Colon (tissue), 2 donors: ENCODE measurements around the gene FUNDC2.
A peak's percentile ranks its signal among the peaks of the same experiment; 100 is the strongest.
"Not testable (repeated sequence)": the region's sequence is repeated elsewhere in the genome, so short reads cannot be mapped to it uniquely, and the experiment has no call there.

ENCODE experiments used
- FAIRE-seq: peaks from 2 replicates; lab custom pipeline; 2012; peaks lifted over from hg19 to GRCh38; lab: Jason Lieb, UNC
- donor health status: control.
- donor health status: control.

Gene FUNDC2, protein sequence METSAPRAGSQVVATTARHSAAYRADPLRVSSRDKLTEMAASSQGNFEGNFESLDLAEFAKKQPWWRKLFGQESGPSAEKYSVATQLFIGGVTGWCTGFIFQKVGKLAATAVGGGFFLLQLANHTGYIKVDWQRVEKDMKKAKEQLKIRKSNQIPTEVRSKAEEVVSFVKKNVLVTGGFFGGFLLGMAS

DNA sequence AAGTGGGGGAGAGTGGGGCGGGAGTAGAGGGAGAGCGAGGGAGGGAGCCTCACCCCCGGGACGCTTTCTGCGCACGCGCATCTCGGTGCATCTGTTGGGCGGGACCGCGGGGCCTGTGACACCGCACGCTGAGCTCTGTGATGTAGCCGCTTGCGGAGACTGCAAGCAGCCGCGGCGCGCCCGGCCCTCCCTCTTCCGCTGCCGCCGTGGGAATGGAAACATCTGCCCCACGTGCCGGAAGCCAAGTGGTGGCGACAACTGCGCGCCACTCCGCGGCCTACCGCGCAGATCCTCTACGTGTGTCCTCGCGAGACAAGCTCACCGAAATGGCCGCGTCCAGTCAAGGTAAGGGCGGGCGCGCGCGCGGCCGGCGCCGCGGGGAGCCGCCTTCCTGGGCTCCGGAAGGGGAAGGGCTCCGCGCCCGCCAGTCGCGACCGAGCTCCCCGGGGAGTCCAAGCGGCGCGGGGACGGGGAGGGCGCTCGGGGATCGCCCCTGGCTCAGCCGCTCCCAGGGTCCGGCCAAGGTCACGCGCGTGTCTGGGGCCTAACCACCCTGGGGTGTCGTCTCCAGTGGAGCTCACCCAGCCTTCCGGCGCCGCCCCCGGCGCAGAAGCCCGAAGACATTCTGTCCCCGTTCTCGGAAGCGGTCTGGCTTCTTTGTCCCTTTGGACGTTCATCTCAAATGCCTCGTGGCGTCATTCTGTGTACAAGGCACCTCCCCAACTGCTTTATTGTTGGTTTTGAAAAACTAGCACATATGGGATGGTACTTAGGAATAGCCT lies at the start of gene FUNDC2:
FUNDC2 (plus strand) TSS at position 118 of the 782 bp plus-strand sequence; CDS start at position 213, 95 bp downstream.
- peak; percentile 38 for FAIRE-seq

DNA sequence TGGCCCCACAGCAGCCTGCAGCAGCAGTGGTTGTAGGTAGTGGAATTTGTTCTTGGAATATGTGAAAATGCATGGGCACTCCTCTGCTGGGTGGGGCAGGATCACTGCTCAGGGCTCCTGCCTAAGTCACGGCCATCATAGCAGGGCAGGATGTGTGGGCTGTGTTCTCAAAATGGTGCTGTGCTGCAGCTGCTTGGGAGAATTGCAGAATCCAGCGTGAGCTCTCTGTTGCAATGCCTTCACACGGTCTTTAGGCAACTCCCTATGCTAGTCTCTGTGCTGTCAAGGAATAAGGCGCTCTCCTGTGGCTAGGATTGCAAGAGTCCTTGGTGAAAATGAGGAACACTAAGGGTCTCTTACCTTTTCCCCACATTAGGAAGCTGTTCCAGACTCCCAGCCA lies 47.0 kb upstream of the FUNDC2 start:
- FAIRE-seq = no peak

DNA sequence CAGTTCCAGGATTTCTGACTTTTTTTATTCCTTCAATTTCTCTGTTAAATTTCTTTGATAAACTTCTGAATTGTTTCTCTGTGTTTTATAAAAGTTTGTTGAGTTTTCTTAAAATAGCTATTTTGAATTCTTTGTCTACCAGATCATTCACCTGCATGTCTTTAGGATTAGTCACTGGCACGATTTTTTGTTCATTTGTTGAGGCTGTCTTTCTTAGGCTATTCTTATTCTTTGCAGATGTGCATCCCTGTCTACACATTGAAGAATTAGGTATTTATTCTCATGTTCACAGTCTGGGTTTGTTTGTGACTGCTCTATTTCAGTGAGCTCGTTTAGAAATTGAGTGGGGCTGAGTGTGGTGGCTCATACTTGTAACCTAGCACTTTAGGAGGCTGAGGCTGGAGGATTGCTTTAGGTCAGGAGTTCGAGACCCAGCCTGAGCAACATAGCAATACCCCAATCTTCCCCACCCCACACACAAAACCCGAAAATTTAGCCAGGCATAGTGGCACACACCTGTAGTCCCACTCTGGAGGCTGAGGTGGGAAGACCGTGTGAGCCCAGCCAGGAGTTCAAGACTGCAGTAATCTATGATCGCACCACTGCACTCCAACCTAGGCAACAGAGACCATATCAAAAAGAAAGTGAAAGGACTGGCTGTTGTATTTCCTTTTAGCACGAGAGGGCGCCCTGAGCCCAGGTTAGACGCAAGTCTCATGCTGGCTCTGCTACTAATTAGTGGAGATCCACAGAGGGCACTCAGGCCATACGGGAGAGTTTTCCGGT lies 46.1 kb upstream of the FUNDC2 start:
- no peak for FAIRE-seq

DNA sequence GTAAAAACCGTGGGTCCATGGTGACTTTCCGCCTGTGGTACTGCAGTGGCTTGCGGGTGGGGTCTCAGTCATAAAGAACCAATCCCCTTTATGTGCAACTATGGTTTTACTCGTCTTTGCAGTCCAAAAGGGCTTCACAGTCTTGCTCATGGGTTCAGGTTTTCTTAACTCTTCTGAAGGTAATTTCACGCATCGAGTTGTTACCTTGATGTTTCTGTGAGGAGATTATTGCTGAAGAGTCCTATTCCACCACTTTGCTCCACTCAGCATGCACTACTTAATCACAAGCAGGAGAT lies 45.6 kb upstream of the FUNDC2 start:
- no peak for FAIRE-seq

DNA sequence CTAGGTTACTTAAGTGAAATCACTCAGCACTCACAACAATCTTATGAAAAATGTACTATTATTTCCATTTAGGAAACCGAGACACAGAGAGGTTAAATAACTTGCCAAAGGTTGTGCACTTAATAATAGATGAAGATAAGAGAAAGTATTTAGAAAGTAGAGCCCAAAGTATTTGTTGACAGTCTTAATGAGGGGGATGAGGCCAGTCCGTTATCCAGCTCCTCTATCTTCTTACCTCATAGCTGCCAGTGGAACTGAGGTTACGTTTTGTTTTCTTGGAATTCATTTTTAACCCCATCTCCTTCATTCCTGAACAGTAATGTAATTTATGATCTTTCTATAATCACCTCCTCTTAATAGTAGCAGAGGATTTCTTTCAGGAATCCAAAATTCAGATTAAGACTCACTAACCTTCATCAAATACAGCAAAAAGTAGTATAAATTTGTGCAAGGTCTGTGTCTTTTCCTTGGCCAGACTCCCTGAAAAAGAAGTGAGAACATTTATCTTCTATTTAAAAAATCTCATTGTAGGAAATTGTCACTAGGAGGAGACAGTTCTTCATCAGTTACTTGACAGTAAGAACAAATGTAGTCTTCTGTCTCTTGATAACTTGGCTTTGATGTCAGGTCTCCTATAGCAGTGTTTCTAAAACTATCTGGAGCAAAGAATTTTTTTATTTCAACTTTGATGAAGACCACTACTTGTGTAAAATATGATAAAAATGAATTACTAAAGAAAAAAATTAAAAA lies 39.6 kb upstream of the FUNDC2 start:
- no peak for FAIRE-seq

DNA sequence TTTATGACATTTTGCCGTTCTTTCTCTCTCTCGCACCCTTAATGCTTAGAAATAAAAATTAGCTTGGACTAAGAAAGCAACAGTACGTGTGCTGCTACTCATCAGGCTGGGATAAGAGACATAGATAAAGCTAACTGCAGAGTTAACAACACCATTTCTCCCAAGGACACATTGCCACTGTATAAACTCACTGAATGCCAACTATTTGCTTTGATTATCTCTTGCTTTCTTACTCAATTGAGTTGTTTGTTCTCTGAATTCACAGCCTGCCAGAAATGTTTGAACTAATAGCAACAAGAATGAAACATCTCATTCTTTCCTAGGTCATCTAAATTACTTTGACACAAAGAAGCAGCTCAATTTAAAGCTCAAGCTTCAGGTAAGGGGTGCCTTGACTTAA lies 38.7 kb upstream of the FUNDC2 start:
- FAIRE-seq = no peak

DNA sequence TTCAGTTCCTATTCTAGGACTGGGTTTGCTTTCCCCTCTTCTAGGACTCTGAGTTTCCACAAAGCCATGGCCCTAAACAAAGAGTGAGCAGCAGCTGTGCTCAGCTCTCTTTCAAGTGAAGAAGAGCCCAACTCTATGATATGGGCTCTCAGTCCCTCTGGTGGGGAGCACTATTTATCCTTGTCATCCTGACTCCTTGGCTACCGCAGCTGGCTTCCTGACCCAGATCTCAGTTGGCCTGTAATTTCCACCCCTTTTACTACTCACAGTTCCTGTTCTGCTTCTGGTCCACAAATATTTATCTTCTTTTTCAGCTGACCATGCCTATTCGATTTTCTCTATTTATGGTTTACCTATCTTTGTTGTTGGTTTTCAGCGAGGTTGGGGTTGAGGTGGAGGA lies 37.9 kb upstream of the FUNDC2 start:
- FAIRE-seq = no peak

DNA sequence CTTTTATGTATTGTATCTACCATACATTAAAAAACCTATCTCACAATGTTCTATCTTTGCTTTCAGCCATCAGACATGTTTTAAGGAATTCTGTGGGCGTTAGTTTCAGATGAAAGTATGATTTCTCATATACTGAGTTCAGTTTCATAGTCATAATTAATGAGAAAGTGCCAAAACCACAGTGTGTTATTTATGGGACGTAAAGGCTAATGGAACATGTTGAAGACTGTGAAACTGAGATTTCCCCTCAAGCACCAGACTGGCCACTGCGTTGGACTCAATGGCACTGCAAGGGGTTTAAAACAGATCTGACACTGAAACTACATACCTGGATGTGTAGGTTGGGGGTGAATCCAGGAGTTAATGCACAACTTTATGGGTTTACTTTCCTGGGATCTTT lies 36.1 kb upstream of the FUNDC2 start:
- peak; percentile 65 for FAIRE-seq

DNA sequence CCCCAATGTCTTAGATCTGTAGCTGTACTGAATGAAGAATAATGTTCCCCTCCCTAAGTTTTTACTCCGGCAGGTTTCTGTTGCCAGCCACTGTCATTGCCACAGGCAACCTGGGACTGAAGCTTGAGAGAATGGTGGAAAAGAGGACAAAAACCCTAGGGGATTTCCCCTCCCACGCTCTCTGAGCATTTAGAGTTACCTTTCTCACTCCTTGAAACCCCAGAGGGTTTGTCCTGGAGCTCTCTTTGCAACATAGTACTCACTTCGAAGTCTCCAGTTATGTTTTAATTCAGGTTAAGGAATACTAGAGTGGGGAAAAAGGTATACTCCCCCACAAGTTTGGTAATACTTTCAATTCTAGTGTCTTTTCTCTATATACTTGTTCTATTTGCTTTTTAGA lies 35.6 kb upstream of the FUNDC2 start:
- no peak for FAIRE-seq

DNA sequence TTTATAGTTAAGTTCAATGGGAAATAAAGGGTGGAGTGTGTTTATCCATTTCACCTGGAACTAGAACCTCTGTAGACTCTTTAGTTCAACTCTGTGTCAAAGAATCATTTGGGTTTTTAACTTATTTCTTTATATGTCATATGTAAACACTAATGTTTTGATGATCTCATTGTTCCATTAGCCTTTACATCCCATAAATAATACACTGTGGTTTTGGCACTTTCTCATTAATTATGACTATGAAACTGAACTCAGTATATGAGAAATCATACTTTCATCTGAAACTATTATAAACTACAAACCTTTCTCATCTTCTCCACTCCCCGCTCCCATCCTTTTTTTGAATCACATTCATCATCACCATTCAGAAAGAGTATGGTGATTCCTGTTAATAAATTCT lies 35.2 kb upstream of the FUNDC2 start:
- peak; percentile 91 for FAIRE-seq

DNA sequence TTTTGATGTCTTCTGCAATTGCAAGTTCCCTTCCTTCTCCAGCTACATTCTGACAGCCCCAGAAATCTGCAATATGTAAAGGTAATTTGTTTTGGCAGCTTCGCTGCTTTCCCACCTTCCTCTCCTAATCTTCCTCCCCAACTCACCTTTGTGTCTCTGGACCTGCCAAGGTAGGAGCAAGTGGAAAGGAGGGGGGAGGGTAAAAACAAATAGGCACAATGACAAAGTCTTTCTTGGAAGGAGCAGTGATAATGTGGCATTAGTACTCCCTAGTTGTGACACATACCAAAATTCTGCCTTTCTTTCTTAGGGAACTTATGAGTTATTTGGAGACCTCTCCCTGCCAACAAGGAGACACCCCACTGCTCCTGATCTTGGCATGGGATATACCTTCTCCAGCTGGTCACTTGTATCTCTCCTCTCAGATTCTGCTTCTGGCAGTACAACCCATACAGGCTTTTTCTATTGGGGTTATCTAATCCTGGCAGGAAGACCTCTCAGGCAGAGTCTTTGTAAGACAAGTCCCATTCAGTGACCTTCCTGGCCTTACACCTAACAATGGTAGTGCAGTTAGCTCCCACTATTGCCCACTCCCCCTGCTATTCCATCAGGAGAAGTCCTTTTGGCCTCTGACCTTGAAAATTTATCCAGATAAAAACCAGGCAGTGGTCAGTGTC lies 28.3 kb upstream of the FUNDC2 start:
- FAIRE-seq = no peak

DNA sequence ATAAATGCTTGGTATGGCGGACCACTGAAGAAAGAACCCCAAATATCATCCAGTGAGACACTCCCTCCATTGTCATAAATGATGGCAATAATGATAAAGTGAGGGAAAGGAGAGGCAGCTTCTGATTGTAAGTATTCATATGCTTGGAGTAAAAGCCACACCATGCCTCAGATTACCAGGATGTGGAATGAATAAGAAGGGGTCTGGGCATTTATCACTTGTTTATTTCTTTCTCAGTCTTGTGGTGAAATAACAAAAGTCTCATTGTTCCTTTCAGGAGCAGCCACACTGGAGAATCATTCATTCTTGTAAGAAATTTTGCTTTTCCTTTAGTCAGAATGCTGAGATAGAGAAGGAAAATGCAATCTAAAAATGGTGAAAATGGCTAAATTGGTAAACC lies 25.8 kb upstream of the FUNDC2 start:
- no peak for FAIRE-seq

DNA sequence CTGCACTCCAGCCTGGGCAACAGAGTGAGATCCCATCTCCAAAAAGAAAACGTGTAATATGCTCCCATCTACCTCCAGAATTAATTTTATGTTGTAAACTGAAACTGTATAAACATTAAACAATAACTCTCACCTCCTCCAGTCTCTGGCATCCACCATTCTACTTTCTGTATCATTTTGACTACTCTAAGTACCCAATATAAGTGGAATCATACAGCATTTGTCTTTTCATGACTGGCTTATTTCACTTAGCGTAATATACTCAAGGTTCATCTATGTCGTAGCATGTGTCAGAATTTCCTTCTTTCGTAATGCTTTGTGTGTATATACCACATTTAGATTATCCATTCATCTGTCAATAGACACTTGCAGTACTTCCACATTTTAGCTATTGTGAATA lies 24.8 kb upstream of the FUNDC2 start:
- FAIRE-seq = no peak

DNA sequence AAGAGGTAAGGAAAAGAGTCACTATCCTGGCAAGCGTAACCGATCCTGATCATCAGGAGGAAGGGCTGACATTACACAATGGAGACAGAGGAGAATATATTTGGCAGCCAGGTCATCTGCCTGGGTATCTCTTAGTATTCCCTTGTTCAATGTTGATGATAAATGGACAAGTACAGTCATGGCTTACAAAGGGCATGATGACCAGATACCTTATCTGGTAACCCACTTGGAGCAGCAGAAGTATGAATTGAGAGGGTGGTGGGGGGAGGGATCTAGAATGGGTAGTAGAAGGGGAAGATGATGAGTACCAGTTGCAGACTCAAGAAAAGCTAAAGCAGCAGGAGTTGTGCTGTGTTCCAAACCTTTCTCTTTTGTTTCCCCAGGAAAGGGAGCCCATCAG lies 21.5 kb upstream of the FUNDC2 start:
- FAIRE-seq = no peak

DNA sequence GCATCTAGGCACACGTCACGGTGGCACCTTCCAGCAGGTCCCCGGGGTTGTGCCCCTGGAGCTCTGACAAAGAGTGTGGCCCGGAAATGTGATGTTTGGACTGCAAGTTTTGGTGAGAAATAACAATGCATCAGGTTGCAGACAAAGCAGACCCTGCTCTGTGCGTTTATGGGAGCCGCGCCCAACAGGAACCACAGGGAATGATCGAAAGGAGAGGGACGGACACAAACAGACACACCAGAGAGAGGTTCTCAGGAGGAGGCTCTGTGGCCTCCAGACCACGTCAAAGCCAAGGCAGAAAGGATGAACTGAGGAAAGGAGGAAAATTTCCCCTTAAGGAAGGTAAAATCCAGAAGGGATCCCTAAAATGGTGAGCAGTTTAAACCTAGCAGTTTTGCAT lies 20.3 kb upstream of the FUNDC2 start:
- not testable (repeated sequence) for FAIRE-seq

DNA sequence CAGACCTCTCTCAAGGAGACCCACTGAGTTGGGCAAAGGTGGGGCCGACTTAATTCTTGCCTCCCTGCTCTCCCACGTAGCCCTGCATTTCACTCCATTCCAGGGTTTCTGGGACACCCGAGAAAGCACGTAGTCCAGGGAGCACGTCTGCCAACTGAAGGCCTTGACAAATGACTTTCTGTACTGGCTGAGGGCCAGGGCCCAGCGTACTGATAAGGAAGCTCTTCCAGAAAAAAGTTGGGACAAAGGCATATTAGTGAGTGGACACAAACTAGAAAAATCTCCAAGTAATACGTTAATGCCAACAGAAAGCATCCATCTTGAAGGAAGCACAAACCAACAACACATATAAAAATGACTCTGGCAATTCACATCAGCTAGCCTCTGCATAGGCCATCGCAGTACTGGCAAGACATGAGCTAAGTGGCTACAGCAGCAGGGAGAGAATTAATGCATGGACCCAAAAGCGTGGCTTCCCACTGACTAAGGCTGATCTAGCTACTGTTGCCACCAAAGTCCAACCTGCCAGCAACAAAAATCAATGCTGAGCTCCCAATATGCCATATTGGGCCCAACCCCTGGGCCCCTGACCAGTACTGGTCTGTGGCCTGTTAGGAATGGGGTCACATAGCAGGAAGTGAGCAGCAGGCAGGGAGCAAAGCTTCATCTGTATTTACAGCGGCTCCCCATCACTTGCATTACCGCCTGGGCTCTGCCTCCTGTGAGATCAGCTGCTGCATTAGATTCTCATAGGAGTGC lies 19.6 kb upstream of the FUNDC2 start:
- not testable (repeated sequence) for FAIRE-seq

DNA sequence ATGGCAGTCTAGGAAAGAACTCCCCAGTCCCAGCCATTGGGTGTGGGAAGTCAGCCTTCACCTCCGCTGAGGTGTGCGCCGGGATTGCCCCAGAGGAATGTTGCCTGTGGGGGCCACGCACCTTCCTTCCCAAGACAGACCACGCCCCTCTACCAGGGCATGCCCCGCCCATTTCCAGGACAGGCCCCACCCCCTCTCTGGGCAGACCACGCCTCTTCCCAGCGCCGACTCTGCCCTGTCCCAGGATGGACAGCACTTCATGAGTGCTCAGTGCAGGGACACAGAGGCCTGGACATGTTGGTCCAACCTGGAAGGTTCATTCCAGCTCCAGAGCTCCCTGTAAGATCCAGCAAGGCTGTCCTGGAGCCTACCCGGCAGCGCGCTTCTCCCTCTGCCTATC lies 18.1 kb upstream of the FUNDC2 start:
- not testable (repeated sequence) for FAIRE-seq

DNA sequence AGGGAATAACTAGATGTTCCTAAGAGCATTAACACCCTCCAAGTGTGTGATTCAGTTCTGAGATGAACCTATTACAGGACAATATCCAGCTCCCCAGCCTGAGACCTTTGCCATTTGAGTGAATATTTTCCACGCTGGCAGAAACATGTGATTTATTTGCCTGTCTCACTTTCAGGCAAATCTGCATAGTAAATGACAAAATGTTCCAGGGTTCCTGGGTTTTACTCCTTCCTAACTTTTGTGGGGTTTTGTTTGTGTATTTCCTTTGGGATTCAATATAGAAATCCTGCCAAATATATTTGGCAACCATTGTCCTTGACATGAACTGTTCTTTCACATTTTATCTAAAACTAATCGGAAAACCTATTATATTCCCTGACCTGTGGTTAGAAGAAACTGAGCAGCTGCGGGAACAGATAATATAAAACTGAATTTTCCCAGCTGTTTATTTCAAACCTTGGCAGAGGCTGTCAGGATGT lies 16.6 kb upstream of the FUNDC2 start:
- no peak for FAIRE-seq

DNA sequence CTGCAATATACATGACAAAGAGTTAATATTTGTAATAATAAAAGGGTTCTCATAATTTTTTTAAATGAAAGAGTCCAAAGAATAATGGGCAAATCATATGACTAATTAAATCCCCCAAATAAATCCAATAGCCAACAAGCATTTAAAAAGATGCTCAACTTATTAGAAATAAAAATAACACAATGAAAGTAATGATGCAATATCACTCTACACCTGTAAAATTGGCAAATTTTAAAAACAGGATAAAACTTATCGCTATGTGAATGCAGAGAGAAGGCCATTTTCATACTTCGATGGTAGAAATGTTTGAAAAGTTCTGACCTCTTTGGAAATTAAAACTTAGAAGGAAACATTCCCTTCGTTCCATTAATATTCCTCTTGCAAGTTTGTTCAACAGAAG lies 6.1 kb upstream of the FUNDC2 start:
- FAIRE-seq = peak; percentile 81

DNA sequence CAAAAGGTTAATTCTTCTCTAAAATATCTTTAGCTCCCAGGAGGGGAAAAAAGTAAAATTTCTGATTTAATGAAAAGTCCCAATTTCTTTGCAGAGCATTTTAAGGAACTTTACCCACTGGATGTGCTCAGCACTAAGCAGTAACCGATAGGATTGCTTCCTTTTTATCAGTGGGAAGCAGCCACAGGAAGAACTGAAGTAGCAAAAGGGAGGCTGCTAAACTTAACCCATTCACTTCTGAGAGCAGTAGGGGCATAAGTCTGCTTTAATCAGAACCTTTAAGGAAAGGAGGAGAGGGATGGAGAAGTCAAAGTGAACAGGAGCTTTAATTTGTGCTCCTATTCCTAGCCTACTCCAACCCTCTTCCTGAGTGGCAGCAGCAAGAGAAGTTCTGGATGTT lies 4.1 kb upstream of the FUNDC2 start, which contains the start of gene F8:
F8 (minus strand) TSS at position 139 of the 400 bp plus-strand sequence. CDS start 171 bp downstream, outside the sequence.
- no peak for FAIRE-seq
